GM12874 (cell line): Measurements from ENCODE around the gene NUP62.

Source experiments
- TF ChIP-seq, protein P1 (sequence below): IDR thresholded peaks from 2 replicates; pipeline ENCODE4 v1.5.1; 2011; ENCODE audit warnings: low read depth, mild to moderate bottlenecking, control low read depth, low read length, moderate library complexity; ENCODE audit not compliant: insufficient read depth

The NUP62 gene

DNA sequence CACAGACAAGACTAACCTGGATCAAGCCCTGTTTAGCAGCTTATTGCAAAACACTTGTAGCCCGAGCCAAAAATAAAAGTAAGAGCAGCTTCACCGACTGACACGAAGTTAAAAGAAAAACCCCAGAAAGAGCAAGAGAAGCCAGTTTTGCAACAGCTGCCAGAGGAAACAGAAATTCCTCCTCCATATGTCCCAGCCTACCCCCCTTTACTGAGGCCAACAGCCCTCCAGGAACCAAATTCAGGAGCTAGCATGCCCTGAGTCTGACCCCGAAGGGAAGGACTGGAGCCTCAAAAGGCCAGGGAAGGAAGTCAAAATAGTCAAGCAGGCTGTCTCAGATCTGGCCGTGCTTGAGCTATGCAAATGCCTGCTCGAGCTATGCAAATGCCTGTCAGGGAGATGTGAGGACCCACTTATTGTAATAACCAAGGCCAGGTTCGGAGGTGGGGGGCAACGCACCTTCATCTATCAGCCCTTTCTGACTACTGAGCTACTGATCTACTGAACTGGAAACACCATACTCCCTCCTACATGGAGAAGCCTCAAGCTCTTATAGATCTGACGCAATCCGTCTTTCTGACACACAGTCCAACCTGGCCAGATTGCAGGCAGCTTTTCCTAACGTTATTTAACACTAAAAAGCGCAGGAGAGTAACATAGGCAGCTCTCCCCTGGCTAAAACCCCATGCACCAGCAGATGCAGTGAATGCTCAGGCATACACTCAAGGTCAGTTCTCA, 25.0 kb upstream of the NUP62 start:
- TF ChIP-seq, protein P1, sequence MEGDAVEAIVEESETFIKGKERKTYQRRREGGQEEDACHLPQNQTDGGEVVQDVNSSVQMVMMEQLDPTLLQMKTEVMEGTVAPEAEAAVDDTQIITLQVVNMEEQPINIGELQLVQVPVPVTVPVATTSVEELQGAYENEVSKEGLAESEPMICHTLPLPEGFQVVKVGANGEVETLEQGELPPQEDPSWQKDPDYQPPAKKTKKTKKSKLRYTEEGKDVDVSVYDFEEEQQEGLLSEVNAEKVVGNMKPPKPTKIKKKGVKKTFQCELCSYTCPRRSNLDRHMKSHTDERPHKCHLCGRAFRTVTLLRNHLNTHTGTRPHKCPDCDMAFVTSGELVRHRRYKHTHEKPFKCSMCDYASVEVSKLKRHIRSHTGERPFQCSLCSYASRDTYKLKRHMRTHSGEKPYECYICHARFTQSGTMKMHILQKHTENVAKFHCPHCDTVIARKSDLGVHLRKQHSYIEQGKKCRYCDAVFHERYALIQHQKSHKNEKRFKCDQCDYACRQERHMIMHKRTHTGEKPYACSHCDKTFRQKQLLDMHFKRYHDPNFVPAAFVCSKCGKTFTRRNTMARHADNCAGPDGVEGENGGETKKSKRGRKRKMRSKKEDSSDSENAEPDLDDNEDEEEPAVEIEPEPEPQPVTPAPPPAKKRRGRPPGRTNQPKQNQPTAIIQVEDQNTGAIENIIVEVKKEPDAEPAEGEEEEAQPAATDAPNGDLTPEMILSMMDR: no peak

DNA sequence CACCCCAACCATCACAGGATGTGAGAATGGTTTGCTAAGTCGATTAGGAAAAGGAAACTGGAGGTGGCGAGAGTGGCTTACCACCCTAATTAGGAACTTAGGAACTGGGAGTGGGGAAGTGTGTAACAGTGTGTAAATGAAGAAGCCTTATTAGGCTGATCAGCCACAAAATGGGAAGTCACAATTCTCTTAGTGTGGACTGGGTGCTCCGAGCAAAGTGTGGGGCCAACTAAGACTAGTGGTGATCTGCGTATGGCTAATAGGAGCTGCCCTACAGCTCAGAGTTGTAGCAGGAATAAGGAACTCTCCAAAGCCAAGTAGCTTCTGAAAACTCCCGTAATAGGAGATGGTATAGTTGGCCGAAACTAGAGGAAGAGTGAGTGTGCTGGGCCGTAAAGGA, 24.1 kb upstream of the NUP62 start:
- TF ChIP-seq, protein P1: no peak

DNA sequence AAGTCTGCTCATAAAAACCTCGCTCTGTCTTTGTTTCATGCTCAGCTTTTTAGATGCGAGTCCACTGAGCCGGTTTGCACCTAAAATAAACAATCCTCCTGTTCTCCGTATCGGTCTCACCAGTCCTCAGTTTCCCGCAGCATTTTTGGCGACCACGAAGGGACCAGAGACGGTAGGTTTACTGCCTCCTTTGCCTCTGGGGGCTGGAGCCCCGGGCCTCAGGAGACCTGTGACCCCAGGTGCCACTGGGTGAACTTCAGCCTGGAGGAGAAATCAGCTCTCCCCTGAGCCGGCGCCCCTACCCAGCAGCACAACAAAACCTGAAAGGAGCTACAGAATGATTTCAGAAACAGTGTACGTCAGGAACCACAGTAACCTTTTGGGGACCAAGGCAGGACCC, 23.6 kb upstream of the NUP62 start:
- TF ChIP-seq, protein P1: no peak

DNA sequence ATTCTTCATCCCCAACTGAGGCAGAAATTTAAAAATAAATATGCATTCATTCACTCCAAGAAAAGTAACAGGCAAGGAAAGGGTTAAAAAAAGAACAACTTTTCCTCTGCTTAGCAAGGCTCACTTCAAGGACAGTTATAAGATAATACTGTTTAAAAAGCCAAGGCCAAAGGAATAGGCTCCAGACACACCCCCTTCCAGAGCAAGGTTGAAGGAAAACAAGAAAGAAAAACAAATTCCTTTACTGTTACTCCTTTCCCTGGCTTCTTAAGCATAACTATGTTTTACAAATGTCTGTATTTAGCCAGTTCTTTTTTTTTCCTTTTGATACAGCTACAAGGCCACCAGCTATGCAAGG, 23.2 kb upstream of the NUP62 start:
- TF ChIP-seq, protein P1: no peak

DNA sequence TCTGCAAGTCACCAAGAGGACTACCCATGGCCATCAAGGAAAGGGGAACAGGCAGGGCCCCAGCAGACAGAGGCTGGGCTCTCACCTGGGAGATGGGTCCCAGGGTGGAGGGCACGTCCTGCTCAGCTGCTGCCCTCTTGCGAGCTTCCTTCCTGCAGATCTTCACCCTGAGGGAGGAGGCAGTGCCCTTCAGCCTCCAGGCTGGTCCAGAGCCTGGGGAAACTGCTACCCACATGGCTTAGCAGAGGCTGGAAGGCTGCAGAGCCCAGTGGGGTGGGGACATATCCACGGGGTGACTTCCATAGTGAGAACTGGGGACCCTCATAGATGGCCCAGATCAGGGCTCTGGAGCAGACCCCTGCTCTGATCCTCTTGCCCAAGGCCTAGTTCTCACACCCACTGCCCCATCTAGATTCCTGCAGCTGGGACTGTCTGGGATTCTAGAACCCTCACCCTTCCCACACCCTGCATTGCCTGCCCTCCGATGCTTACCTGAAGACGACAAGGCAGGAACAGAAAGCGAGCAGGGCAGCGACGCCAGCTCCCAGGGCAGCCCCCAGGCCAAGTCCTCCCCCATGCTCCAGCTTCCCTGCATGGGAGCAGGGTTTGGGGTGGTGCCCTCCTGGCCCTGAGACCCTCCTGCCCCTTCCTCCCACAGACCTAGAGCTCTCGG, 22.6 kb upstream of the NUP62 start:
- TF ChIP-seq, protein P1: no peak

DNA sequence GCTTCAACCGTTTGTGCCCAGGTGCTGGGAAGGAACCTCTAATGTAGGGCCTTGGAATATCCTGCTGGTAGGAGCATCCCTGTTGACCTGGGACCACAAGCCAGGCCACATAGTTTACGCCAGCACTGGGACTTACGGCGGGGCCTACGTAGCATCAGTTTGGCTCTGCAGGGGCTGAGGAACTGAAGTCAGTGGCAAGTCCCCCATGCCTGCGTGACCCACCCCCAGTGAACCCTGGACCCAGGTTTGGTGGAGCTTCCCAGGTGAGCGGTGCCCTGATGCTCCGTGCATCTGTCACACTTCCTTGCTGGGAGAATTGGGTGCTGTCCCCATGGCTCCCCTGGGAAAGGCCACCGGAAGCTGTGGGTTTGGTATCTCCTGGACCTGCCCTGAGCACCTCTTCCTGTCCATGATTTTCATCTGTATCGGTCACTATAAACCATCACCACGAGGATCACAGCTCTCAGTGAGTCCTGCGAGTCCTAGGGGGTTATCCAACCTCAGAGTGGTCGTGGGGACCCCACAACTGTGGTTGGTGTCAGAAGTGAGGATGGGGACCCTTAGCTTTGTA, 21.7 kb upstream of the NUP62 start:
- TF ChIP-seq, protein P1: no peak

- TF ChIP-seq, protein P1: no peak
Observed at GRCh38 chr19:49950590-49950948, 21.3 kb upstream of the NUP62 start.
